ENCODE results near the gene AHRR.

AHRR gene

DNA sequence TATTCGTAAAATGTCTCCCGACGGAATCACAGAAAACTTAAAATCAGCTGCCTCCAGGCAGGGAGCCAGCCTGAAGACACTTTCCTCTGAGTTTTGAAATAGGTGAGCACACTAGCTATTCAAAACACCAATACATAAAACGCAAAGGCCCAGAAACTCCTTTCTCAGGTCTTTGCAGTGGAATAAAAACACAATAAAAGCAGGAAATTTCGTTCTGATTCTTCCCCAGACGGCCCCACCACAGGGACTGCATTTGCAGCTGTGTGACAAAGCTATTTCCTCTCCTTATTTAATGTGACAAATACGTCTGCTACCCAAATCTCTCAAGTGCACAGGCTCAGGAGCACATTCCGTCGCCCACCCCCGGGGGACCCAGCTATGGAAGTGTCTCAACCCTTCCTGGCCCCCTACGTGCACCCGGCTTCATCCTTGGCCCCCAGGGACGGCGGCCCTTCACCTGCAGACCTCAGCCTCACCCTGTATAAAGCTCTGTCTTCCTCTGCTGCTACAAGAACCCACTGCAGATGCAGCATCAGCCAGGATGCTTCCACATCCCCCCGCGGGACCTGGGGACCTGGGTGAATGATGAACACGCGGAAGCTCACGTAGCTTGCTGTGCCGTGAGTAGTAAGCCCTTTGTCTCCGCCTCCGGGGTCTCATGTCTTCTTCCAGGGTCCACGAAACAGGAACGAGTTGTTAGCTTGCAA is 24.9 kb downstream of the AHRR start:
- ATAC-seq (no peak), DNase-seq (no peak)

DNA sequence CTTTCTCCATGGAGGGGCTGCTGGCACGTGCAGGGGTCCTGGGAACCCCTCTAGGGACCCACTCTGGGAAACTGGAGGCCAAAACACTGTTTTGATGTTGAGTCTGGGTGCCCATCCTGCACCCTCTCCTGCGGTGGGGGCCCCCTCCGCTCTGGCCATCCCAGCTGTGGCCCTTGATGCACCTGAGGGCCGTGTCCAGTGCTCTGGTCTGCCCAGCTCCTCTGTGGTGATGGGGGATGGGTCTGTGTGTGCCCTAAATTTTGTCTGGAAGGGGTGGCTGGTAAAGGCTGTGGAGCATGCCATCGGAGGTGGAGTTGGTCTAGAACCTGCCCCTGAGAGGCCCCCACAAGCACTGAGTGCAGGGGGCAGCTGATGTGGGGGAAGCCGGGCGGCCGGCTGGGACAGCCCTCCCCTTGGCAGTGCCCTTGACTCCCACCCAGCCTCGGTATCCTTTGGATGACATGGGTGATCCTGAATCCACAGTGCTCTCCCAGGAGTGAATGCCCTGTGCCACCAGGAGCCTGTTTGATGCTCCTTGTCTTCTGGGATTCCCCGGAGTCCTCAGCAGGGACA is 26.3 kb downstream of the AHRR start:
- ATAC-seq (no peak), DNase-seq (no peak)

DNA sequence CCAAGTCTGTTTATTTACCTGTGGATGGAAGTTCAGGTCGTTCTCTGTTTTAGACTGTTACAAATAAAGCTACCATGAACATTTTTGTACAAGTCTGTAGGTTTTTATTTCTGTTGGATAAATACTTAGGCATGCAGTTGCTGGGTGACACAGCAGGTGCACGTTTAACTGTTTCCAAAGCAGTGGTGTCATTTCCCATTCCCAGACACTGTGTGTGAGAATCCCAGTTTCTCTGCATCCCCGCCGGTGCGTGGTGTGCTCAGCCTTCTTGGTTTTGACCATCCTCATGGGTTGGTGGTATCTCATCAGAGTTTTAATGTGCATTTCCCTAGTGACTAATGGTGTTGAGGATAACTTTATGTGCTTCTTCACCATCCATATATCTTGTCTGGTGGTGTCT is 27.2 kb downstream of the AHRR start:
- ATAC-seq (no peak), DNase-seq (no peak)

DNA sequence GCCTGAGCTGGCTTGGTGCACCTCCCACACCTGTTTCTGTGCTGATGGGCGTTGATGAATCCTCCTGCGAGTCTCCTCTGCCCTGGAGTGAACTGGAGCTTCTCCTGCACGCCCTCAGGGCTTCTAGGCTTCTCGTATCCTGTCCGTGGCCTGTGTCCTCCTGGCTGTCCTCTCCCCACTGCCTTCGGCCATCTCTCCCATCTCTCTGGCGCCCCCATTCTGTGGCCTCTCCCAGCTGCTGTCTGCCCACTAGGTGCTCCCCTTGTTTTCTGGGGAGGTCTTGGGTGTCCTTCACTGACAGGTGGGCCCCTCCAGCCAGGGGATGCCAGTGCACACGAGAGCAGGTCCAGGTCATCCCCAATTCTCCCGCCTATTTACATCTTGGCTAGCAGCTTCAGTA is 28.8 kb downstream of the AHRR start:
- no peak for ATAC-seq
- no peak for DNase-seq

DNA sequence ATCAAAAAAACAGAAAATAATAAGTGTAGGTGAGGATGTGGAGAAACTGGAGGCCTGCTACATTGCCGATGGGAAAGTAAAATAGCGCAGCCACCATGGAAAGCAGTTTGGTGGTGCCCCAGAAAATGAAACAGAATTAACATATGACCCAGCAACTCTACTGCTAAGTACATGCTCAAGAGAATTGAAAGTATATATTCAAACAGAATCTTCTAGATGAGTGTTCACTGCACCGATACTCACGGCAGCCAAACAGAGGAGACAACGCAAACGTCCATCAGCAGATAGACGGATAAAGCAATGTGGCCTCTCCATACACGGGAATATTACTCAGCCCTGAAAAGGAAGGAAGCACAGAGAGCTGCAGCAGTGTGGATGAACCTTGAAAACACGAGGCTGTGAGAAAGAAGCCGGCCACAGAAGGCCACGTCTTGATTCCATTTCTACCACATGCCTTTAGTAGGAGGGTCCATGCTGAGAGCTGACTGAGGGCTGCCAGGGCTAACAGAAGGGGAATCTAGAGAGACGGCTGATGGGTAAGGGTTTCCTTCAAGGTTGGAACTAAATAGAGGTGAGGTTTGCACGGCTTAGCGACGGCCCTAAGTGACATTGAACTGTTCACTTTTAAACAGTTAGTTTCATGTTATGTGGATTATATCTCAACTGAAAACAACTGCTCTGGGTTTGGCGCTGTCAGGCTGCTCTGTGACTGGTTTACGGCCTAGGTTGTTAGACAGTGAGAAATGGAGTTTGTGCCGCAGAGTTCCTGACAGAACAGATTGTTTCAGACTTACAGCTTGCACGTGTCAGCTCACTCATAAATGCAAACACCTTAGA is 29.8 kb downstream of the AHRR start:
- DNase-seq (no peak), ATAC-seq (no peak)

DNA sequence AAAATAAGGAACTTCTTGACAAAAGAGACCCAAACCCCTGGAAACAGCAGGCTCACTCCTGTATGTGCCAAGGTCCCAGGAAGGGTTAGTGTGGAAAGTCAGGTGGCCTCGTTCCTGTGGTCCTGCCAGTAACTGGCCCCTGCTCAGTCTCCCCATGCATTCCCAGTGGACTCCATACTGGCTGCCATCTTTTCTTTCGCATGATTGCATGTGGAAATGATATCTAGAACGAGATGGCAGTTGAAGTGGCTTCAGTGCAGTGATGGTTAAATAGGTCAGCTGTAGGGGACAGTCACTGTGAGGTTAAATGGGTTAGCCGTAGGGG is 30.4 kb downstream of the AHRR start:
- no peak for ATAC-seq
- DNase-seq: no peak

DNA sequence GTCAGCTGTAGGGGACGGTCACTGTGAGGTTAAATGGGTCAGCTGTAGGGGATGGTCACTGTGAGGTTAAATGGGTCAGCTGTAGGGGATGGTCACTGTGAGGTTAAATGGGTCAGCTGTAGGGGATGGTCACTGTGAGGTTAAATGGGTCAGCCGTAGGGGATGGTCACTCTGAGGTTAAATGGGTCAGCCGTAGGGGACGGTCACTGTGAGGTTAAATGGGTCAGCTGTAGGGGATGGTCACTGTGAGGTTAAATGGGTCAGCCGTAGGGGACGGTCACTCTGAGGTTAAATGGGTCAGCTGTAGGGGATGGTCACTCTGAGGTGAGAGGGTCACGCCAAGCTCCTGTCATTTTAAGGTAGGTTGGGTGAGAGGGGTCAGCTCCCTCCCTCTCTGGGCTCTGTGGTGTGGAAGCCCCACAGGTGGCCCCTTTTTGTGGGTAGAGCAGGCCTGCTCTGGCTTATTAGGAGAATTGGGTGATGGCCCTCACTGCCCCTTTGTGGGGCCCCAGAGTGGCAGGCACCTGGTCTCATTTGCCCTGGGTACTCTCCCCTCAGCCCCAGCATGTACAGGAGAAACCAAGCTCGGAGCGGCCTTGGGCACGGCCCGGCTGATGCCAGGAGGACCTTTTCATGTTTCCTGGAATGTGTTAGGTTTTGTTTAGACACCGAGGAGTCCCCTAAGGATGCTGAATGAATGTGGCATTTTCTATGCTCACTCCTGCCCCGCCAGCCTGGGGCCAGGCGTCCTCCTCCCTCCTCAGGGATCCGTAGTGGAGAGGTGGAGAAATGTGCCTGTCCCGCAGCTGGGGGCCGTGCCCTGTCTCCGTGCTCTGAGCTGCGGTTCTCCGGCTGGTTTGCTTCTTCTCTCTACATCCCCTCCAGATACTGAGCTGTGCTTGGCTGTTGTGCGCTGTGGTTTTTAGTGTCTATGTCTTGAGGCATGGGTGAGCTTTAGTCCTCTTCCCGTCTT is 31.4 kb downstream of the AHRR start:
- no peak for DNase-seq
- peak; percentile 33 for ATAC-seq

DNA sequence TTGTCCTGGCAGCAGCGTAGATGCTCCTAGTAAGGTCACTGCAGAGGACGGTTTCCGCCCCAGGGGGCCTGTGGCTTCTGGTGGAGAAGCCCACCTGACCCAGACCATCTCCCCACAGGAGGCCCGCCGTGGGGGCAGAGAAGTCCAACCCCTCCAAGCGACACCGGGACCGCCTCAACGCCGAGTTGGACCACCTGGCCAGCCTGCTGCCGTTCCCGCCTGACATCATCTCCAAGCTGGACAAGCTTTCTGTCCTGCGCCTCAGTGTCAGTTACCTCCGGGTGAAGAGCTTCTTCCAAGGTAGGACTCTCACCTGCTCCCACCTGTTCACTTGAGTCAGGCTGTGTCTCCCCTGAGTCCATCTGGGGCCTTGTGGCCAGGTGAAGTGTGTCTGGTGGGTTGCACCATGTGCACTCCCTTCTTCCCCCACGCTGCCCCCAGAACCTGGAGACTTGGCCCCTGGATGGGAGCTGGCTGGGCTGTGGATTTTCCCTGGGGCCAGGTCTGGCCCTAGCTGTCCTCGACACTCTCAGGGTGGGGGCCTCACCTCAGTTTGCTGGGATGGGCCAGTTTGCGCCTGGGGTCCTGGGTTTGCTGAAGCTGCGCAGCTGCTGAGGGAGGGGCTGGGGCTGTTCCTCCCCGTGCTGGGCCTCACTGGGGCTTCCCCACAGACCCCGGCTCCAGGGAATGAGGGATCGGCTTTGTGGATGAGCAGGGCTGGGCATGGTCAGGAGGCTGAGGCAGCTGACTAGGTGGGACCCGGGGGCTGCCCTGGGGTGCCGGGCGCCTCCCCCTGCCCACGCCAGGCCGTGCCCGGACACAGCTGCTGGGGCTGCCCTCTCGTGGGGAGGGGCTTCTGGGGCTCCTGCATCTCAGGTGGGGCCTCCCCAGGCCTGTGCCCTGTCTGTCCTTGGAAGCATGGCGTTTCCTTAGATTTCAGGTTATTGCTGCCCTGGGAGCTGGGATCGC is 32.4 kb downstream of the AHRR start:
- ATAC-seq (peak; percentile 13), DNase-seq (no peak)

DNA sequence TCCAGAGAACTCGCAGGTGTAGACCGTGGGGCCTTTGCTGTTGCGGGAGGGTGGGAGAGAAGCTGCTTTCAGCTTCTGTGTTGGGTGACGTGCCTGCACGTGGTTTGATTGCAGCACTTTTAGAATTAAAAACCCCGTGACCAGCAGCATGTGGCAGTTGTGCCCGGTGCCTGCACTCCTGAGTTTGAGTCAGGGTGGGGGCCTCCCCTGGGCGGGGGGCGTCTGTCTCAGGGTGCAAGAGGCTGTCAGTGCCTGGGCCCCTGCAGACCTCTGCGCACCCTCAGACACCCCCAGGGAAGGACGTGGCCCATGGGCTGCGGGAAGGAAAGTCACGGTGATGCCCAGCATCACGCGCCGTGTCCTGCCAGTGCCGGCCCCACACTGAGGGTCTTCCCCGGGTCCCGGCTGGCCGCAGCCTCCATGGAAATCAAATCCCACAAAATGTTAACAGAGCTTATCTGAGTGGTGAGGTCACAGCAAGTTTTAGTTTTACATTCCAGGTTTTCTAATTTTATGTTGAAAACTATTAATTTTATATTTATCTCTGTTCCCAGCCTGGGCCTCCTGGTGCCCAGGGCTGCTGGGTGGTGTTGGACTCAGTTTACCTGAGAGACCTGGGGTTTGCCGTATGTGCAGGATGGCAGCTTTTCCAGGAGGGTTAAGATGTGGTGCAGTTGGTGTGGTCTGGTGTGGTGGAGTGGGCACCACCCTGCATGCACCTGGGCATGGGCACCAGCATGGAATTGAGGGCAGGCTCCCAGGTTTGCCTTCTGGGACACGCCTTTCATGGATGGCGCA is 33.3 kb downstream of the AHRR start:
- no peak for DNase-seq
- no peak for ATAC-seq

DNA sequence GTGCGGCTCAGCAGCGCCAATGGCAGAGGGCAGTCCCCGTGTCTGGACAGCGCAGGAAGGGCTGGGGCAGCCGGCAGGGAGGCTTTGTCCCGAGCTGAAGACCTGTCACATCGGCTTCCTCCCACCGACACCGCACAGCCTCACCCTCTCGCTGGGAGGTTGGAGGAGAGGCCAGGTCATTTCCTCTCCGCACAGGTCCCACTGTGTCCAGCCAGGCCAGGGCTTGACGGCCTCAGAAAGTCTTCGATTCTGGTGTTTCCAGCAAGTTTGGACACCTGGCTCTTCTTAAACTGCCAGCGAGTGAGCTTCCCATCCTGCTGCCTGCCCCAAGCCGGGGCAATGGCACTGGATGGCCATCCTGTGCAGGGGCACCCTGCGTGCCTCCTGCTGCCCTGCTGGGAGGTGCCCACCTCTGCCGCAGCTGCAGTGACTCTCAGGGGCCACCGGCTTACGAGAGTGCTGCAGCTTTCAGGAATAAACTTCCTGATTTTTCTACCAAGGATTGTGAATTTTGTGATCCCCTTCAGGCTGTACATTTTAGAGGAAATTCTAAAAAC is 33.9 kb downstream of the AHRR start:
- ATAC-seq: no peak
- DNase-seq: no peak

DNA sequence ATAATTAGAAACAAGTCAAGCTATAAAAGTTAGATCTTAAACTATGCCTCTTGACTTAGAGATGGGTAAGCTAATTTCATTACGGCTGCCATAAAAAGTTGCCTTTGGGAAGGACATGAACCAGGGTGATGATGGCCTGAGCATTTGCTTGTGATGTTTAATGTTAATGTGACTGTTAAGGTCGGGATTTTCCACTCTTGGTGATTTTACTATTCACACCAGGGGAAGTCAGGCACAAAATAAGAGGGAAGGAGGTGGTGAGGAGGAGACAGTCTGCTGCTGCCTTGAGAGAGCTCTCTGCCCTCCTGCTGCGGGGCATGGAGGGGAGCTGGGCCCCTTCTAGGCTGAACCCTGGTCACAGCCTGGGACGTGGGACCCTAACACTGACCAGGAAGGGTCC is 34.4 kb downstream of the AHRR start:
- no peak for DNase-seq
- ATAC-seq: no peak

DNA sequence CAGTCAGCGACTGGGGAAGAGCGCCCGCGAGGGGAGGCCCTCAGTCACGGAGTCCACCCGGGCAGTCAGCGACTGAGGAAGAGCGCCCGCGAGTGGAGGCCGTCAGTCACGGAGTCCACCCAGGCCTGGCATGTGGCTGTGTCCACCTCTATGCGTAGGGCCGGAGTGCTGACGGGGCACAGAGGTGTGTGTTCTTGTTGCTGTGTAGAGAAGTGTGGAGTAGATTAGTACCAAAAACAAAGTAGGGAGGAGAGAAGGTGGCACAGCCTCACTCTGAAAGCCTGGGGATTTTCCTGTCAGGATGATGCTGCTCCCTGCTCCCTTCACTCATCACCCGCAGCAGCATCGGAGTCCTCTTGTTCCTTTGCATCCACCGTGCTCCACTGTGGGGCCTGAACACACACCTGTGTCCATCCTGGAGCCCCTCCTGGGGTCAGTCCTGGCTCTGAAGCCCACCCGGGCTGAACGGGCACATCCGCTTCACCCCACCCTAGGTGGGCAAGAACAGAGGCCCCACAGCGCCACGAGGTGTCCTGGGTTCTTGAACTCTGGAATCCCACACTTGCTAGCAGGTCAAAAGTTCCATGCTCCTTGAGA is 37.9 kb downstream of the AHRR start:
- ATAC-seq (no peak), DNase-seq (no peak)

DNA sequence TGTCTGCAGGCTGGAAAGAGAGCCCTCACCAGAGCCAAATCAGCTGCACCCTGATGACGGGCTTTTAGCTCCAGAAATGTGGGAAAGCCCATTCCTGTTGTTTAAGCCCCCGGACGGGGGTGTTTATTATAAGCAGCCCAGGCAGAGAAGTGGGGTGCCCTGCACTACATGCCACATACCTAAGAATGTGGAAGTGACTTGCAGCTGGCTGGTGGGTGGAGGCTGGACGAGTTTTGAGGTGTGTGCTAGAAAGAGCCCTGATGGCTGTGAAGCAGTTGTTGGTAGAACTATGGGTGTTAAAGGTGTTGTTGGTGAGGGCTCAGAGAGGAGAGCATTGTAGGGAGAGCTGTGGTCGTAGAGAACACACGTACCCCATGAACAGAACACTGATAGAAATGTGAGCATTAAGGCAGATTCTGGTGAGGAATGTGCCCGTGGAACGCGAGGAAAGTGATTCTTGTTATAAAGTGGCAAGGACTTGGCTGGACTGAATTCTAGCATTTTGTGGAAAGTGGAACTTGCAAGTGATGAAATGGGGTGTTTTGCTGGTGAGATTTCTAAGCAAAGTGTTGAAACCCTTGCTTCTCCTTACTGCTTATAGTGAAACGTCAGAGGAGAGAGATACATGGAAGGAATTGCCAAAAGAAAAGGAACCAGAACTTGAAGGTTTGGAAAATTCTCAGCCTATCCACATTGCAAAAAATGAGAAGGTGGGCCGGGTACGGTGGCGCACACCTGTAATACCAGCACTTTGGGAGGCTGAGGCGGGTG is 38.9 kb downstream of the AHRR start:
- ATAC-seq: no peak
- no peak for DNase-seq

DNA sequence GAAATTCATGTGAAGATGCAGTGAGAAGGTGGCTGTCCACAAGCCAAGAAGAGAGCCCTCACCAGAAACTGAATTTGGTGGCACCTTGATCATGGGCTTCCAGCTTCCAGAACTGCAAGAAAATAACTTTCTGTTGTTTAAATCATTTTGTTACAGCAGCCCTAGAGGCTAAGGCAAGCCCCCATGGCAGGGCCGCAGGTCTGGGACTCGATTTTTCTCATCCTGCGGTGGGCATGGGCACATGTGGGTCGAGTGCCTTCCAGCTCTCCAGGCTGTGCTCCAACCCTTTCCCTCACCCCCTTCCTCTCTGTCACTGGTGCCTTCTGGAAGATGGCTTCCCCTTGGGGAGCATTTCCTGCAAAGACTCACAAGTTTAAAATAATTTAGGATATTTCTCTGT is 40.7 kb downstream of the AHRR start:
- no peak for ATAC-seq

DNA sequence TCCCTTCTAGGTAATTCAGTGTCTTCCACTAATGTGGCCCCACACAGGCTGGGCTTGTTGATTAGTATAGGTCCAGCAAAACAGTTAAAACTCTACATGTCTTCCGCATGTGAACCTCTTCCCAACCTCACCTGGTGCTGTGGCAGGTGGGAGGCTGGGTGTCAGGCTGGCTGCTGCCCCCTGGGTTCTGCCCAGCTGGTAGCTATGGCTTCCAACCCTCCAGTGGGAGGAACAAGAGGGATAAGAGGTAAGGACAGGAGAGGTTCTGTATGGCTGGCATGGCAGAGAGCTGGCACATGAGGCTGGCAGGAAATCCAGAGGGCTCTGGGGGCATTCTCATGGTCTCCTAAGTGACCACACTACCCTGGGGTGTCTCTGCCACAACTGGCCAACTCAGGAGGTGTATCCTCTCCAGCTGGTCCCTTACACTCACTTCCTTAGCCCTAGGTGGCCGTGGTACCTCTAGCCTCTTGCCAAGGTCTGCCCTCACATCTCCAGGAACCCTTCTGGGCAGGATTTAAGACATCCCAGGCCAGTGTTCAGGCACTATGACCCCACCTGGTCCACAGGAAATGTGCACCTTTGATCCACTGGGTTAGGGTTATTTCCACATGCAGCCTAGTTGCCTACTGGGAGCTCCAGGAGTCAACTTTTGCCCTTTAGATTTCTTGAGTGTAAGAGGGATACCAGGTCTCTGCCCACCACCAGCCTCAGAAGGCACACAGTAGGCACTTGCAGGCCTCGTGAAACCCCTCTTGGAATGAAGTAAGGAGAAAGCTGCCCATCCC is 41.7 kb downstream of the AHRR start:
- ATAC-seq (no peak), DNase-seq (no peak)

More for the DNA sequence above, 40.7 kb downstream of the AHRR start:
- DNase-seq: no peak

DNA sequence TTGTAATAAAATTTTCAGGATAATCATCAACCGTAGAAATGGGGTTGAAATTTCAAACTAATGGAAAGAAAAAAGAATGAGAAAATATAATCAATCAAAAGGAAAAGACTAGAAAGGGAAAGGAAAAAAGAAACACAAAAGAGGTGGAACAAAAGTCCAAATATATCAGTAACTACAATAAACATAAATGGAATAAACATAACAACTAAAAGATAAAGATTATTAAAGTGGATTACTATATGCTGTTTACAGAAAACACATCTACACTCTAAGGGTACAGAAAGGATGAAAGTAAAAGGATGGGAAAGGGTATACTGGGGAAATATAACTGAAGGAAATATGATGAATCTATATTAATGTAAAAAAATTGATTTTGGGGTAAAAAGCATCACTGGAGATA is 43.0 kb downstream of the AHRR start:
- ATAC-seq (no peak), DNase-seq (no peak)

DNA sequence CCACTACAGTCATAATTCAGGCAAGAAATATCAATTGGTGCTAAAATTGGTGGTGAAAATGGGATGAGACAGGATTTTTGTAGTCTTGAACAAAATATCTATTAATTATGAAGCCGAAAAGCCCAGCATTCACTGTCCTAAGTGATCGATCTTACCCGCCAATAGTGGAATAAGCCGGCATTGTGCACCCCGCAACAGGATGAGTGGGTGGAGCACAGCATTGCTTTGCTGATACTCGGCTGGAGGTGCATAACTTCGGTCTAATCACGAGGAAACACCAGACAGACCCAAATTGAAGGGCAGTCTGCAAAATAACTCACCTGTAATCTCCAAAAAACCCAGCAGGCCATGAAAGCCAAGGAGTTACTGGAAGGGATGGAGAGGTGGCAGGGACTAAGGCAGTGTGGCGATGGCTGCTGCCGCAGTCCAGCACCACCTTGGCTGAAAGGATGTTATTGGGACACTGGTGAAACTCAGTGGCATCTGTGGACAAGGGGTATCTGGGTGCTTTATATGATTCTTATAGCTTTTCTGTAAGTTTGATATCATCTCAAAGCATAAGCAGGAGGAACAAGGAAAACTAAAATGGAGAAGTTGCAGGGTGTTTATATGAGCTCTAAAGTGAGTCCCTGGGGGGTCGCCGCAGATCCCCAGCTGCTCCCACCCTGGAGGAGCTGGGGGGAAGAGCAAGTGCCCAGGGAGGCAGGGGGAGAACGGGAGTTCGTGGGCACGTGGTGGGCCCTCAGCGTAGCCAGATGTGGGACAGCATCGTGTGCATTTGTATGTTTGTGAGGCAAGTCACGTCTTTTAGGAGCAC is 45.2 kb downstream of the AHRR start:
- DNase-seq (no peak), ATAC-seq (no peak)

Data from stimulated activated naive CD8-positive, alpha-beta T cell treated with anti-CD3 and anti-CD28 coated beads, Interleukin-15, Interleukin-2, amounts not matched to agents 100 U/mL and 50 U/mL, for 24 hours (primary cell).